ENCODE measurements around the gene PDE10A.

Gene PDE10A

DNA sequence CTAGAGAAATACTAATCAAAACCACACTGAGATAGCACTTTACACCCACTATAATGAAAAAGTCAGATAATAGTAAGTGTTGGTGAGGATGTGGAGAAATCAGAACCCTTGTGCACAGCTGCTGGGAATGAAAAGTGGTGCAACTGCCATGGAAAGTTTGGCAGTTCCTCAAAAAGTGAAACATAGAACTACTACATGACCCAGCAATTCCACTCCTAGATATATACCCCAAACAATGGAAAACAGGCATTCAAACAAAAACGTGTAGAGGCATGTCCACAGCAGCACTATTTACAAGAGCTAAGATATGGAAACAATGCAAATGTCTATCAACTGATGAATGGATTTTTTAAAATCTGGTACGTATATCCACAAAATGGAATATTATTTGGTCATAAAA lies 236.1 kb downstream of the PDE10A start:
- in situ Hi-C loops (cut with MboI; ENCODE audit: low sequenced_read_pairs): no loop called here

DNA sequence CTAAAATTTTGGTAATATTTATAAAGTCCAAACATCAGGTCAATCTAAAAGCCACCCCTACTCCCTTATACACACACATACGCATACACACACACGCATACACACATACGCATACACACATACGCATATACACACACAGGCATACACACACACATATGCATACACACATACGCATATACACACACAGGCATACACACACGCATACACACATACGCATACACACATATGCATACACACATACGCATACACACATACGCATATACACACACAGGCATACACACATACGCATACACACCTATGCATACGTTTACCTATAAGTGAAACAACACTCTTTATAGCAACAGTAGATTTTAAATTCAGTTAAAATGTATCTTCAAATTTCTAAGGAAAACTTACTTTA lies 240.8 kb downstream of the PDE10A start:
- in situ Hi-C loops (cut with MboI; ENCODE audit: low sequenced_read_pairs): no loop called here

- in situ Hi-C loops (cut with MboI; ENCODE audit: low sequenced_read_pairs): no loop called here
Observed at GRCh38 chr6:165417278-165417865, 245.7 kb downstream of the PDE10A start.

DNA sequence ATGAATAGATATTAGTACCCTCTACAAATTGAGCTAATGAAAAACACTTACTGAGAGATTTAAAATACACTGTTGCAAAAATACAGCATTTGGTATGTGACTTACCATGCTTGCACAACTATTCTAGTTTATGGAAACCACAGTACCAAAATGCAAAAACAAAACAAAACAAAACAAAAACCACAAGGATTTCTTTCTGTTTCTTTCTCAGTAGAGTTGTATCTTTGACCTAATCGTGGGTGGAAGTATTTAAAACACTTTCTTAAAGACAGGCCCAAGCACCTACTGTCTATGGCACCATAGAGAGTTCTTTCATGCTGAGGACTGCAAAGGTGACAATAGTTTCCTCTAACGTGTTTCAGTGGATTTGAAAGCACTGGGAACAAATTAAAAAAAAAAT lies 258.3 kb downstream of the PDE10A start:
- in situ Hi-C loops (cut with MboI; ENCODE audit: low sequenced_read_pairs): no loop called here

GRCh38 chr6:165404296-165404695 lies 258.7 kb downstream of the PDE10A start:
- in situ Hi-C loops (cut with MboI; ENCODE audit: low sequenced_read_pairs): no loop called here

DNA sequence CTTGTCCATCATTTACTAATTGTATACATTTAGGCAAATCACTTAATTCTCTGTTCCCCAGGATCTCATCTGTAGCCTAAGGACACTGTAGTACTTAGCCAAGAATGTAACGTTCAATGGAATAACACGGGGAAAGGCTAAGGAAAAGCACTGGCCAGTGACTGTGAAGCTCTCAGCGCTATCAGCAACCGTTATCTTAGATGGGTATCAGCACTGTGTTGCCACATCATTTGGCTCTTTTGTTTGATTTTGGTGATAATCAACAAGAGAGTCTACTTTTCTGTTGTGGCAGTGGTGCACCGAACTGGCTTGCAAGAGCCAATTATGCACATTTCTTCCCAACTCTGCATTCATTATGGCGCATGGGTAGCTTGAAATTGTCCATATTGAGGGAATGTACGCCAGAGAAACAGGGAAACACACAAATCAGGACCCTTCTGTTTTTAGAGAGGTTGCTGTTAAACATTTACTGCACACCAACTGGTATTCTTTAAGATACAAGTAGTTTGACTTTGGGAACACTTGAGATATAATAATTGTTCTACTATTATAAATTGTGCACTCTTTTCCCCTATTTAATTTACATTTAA lies 259.9 kb downstream of the PDE10A start:
- in situ Hi-C loops (cut with MboI; ENCODE audit: low sequenced_read_pairs): no loop called here

DNA sequence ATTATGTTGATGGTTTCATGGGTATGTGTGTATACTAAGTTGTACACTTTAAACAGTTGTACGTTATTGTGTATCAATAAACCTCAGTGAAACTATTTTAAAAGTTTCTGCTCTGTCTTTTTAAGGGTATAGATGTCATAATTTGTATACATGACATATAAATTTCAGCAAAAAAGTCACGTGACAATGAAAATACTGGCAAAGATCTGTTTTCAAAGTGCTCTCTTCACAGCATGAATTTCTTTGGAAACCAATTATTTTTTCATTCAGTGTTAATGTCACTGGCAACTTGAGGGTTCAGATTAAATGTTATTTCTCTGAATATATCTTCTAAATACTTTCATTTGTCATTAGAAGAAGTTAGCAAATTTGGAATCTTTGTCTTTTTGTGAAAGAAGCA lies 261.9 kb downstream of the PDE10A start:
- in situ Hi-C loops (cut with MboI; ENCODE audit: low sequenced_read_pairs): no loop called here

DNA sequence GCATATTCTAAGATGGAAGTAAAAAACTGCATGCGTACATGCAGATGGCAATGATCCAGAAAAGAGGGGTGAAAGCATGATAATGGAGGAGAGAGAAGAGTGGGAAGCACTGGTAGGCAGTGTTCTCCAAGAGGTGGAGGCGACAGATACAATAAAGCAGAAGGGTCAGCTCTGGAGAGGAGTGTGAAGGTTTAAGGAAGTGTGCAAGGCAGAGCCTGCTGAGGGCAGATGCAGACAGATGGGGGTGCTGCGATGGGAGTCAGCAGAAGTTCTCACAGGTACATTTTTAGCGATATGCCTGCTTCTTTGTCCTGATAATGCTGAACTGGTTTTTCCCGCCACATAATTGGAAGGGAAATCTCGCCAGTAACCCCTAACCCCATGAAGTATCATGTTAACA lies 272.6 kb downstream of the PDE10A start:
- in situ Hi-C loops (cut with MboI; ENCODE audit: low sequenced_read_pairs): no loop called here

- in situ Hi-C loops (cut with MboI; ENCODE audit: low sequenced_read_pairs): no loop called here
Observed at GRCh38 chr6:165389534-165389933, 273.5 kb downstream of the PDE10A start.

GRCh38 chr6:165383323-165383722 lies 279.7 kb downstream of the PDE10A start:
- in situ Hi-C loops (cut with MboI; ENCODE audit: low sequenced_read_pairs): no loop called here

DNA sequence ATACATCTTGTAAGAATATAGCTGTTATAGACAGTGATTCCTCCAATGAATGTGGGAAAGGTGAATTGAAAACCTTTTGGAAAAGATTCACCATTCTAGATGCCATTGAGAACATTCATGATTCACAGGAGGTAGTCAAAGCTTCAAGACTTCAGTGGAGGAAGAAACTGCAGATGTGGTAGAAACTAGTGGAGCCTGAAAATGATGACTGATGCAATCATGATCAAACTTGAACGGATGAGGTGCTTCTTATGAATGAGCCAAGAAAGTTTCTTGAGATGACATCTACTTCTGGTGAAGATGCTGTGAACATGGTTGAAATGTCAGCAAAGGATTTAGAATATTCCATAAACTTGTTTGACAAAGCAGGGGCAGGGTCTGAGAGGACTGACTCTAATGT lies 286.9 kb downstream of the PDE10A start:
- in situ Hi-C loops (cut with MboI; ENCODE audit: low sequenced_read_pairs): no loop called here

GRCh38 chr6:165365371-165365770 lies 297.7 kb downstream of the PDE10A start:
- in situ Hi-C loops (cut with MboI; ENCODE audit: low sequenced_read_pairs): no loop called here

DNA sequence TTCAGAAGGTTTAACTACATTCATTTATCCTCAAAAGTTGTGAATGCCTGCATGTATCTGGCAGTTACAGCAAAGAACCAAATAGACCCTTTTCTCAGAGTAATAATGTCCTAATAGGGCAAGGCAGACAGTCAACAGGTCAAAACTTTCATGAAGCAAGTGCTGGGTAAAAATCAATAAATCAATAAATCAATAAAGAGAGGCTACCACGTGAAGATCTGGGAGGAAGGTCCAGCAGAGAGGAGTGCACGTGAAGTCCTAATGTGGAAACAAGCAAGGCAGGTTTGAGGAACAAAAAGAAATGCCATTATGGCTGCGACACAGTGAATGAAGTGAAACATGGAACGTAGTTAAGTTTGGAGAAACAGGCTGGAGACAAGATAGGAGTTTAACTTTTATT lies 317.3 kb downstream of the PDE10A start:
- in situ Hi-C loops (cut with MboI; ENCODE audit: low sequenced_read_pairs): no loop called here

- in situ Hi-C loops (cut with MboI; ENCODE audit: low sequenced_read_pairs): no loop called here
Observed at GRCh38 chr6:165340532-165340931, 322.5 kb downstream of the PDE10A start.

DNA sequence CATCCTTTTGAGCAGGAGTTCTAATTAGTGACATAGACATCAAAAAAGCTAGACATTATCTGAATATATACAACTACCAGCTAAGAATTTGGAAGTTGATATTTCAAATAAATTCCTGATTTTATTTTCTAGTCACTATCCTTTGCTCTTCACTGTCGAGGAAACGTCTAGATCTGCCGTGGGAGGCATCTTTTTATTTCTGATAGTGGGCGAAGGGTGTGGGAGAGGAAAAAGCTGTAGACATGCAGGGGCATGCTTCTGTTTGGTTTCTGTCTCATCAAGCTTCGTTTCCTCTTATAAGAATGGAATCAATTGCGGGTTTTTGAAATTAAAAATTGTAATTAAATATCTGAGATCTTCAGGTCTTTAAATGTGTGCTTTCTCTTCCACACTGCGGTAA lies 337.4 kb downstream of the PDE10A start:
- in situ Hi-C loops (cut with MboI; ENCODE audit: low sequenced_read_pairs): no loop called here

GRCh38 chr6:165321555-165322145 lies 341.4 kb downstream of the PDE10A start:
- in situ Hi-C loops (cut with MboI; ENCODE audit: low sequenced_read_pairs): no loop called here

GRCh38 chr6:165321150-165321549 lies 341.9 kb downstream of the PDE10A start:
- in situ Hi-C loops (cut with MboI; ENCODE audit: low sequenced_read_pairs): no loop called here

DNA sequence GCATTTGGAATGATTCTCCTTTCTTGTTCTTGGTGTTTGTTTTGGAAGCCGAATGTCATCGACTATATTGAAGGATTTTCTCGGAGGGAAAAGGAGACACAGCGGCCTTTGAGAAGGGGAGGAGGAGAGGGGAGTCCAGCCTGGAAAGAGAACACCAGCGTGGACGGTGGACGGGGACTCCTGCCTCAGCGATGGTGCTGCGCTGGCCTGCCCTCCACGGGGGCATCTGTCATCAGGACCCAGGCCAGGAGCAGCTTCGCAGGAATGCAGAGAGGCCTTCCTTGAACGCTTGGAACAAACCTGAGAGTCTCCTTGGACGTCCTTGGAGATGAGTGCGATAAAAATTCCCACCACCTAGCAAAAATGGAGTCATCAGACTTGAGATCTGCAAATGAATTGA lies 345.3 kb downstream of the PDE10A start:
- in situ Hi-C loops (cut with MboI; ENCODE audit: low sequenced_read_pairs): no loop called here

- in situ Hi-C loops (cut with MboI; ENCODE audit: low sequenced_read_pairs): no loop called here
Observed at GRCh38 chr6:165308926-165309731, 353.9 kb downstream of the PDE10A start, which contains the start of gene C6orf118. Gene C6orf118, minus strand, starts transcription at chr6:165309605. Its CDS starts 19 bp downstream, at chr6:165309586.

DNA sequence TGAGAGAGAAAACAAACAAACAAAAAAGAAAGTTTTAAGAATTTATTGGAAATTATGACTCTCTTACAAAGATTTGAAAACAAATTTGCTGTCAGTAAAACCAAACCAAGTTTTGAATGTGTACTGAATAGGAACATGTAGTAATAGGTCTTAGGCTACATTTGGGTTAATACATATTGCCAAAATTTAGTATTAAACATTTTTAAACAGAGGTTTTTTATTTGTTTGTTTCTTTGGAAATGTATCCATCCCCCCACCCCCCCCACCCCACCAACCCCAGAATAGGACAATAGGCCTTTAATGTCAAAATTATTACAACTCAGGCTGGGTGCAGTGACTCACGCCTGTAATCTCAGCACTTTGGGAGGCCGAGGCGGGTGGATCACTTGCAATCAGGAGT lies 356.1 kb downstream of the PDE10A start:
- in situ Hi-C loops (cut with MboI; ENCODE audit: low sequenced_read_pairs): no loop called here

DNA sequence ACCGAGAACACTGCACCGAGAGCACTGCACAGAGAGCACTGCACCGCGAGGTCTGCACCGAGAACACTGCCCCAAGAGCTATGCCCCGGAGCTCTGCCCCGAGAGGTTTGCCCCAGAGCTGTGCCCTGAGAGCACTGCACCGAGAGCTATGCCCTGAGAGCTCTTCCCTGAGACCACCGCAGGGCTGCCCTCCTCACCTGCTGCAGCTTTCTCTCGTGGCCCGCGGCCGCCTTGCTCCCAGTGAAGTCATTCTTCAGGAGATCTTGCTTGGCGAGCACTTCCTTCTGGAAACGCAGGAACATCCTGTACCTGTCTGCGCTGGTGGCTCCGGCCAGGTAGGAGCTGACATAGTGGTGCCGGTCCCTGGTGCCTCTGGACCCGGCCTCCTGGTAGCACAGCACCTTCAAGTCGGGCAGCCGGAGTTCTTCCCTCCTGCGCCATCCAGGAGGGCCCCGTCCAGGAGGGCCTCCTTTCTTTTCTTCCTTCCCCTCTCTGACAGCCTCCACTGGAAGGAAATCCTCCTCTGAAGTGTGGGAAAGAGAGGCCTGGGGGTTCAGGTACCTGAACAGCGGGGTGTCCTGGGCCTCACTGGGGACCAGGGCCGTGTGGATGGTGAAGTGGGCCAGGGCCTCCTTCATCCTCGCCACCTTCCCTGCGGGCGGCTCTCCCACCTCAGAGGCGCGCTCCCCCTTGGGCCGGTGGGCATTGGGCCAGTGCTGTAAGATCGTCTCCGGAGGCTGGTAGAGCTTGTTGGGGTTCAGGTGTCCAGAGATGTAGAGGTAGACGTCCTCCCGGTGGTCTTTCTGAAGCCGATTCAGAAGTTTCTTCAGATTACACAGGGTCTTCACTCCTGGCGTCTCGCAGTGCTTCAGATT lies 361.4 kb downstream of the PDE10A start:
- in situ Hi-C loops (cut with MboI; ENCODE audit: low sequenced_read_pairs): no loop called here
